Activated CD4-positive, alpha-beta T cell treated with anti-CD3 and anti-CD28 coated beads for 1 hour (primary cell): ENCODE results near the gene MFSD2A.
"Not testable (repeated sequence)": the region's sequence is repeated elsewhere in the genome, so short reads cannot be mapped to it uniquely, and the experiment has no call there.

Source experiments
- DNase-seq: peaks from one replicate; pipeline ENCODE4 v3.0.0-alpha.2; 2020

Gene MFSD2A

GRCh38 chr1:39954870-39955546, at the start of gene MFSD2A:
MFSD2A (plus strand) TSS chr1:39955145; CDS start chr1:39955293, 148 bp downstream.
- peak; percentile 85 for DNase-seq

GRCh38 chr1:39905172-39905571, 49.8 kb upstream of the MFSD2A start:
- DNase-seq, result no peak

- DNase-seq, result no peak
Observed at GRCh38 chr1:39907528-39908453, 47.2 kb upstream of the MFSD2A start.

GRCh38 chr1:39908534-39908933, 46.4 kb upstream of the MFSD2A start:
- DNase-seq, result no peak

GRCh38 chr1:39910263-39910662, 44.7 kb upstream of the MFSD2A start:
- DNase-seq, result no peak

- not testable (repeated sequence) for DNase-seq
Observed at GRCh38 chr1:39913136-39913535, 41.8 kb upstream of the MFSD2A start.

GRCh38 chr1:39915499-39916129, 39.3 kb upstream of the MFSD2A start:
- DNase-seq, result no peak

- no peak for DNase-seq
Observed at GRCh38 chr1:39917825-39918224, 37.1 kb upstream of the MFSD2A start.

GRCh38 chr1:39919545-39919944, 35.4 kb upstream of the MFSD2A start:
- no peak for DNase-seq

GRCh38 chr1:39922251-39922688, 32.7 kb upstream of the MFSD2A start:
- DNase-seq, result no peak

GRCh38 chr1:39925721-39926342, 29.1 kb upstream of the MFSD2A start:
- DNase-seq, result no peak

GRCh38 chr1:39926343-39926793, 28.6 kb upstream of the MFSD2A start:
- DNase-seq, result no peak

- DNase-seq, result no peak
Observed at GRCh38 chr1:39926820-39927219, 28.1 kb upstream of the MFSD2A start.

- no peak for DNase-seq
Observed at GRCh38 chr1:39927538-39927937, 27.4 kb upstream of the MFSD2A start.

GRCh38 chr1:39928809-39929587, 25.9 kb upstream of the MFSD2A start:
- no peak for DNase-seq

GRCh38 chr1:39933956-39934941, 20.7 kb upstream of the MFSD2A start:
- no peak for DNase-seq

- DNase-seq, result no peak
Observed at GRCh38 chr1:39936724-39937491, 18.0 kb upstream of the MFSD2A start.

GRCh38 chr1:39938856-39939255, 16.1 kb upstream of the MFSD2A start:
- DNase-seq, result no peak

- no peak for DNase-seq
Observed at GRCh38 chr1:39940253-39940652, 14.7 kb upstream of the MFSD2A start.
